Measurements from ENCODE around the gene UXS1.

DNA sequence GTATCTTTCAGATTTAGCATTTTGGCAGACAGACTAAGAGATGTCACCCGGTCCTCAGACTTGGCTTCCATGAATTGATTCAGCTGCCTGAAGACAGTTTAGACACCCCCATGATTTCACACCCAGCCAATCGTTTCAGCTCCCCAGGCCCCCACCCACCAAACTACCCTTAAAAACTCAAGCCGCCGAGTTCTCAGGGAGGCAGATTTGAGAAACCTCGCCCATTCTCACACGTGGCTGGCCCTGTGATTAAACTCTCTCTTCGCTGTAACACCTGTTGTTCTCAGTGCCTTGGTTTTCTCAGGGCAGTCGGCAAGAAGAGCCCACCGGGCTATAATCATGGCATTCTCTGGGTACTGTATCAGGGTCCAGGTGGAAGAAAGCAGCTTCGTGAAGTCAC, 35.2 kb downstream of the UXS1 start:
- TF ChIP-seq, protein P1, sequence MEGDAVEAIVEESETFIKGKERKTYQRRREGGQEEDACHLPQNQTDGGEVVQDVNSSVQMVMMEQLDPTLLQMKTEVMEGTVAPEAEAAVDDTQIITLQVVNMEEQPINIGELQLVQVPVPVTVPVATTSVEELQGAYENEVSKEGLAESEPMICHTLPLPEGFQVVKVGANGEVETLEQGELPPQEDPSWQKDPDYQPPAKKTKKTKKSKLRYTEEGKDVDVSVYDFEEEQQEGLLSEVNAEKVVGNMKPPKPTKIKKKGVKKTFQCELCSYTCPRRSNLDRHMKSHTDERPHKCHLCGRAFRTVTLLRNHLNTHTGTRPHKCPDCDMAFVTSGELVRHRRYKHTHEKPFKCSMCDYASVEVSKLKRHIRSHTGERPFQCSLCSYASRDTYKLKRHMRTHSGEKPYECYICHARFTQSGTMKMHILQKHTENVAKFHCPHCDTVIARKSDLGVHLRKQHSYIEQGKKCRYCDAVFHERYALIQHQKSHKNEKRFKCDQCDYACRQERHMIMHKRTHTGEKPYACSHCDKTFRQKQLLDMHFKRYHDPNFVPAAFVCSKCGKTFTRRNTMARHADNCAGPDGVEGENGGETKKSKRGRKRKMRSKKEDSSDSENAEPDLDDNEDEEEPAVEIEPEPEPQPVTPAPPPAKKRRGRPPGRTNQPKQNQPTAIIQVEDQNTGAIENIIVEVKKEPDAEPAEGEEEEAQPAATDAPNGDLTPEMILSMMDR (IDR thresholded peaks at IDR 0.05; ENCODE audit: borderline replicate concordance, extremely low read depth, low read length, poor library complexity, severe bottlenecking): no peak
- TF ChIP-seq EZH2 (IDR thresholded peaks at IDR 0.05; ENCODE audit: borderline replicate concordance, low read depth, low read length, severe bottlenecking): no peak

Measured in DND-41 (cell line).